ENCODE data around the gene LIN37.
"Not testable (repeated sequence)": the region's sequence is repeated elsewhere in the genome, so short reads cannot be mapped to it uniquely, and the experiment has no call there.

Gene LIN37

DNA sequence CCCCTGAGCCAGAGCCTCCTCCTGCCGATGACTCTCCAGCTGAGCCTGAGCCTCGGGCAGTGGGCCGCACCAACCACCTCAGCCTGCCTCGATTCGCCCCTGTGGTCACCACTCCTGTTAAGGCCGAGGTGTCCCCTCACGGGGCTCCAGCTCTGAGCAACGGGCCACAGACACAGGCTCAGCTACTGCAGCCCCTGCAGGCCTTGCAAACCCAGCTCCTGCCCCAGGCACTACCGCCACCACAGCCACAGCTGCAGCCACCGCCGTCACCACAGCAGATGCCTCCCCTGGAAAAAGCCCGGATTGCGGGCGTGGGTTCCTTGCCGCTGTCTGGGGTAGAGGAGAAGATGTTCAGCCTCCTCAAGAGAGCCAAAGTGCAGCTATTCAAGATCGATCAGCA is 27.0 kb upstream of the LIN37 start:
- TF ChIP-seq, protein P1, sequence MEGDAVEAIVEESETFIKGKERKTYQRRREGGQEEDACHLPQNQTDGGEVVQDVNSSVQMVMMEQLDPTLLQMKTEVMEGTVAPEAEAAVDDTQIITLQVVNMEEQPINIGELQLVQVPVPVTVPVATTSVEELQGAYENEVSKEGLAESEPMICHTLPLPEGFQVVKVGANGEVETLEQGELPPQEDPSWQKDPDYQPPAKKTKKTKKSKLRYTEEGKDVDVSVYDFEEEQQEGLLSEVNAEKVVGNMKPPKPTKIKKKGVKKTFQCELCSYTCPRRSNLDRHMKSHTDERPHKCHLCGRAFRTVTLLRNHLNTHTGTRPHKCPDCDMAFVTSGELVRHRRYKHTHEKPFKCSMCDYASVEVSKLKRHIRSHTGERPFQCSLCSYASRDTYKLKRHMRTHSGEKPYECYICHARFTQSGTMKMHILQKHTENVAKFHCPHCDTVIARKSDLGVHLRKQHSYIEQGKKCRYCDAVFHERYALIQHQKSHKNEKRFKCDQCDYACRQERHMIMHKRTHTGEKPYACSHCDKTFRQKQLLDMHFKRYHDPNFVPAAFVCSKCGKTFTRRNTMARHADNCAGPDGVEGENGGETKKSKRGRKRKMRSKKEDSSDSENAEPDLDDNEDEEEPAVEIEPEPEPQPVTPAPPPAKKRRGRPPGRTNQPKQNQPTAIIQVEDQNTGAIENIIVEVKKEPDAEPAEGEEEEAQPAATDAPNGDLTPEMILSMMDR (IDR thresholded peaks at IDR 0.05; ENCODE audit: low read depth, low read length): no peak
- no peak overlapping the region for H3K4me3 ChIP-seq (ENCODE audit: low read depth, low read length)

DNA sequence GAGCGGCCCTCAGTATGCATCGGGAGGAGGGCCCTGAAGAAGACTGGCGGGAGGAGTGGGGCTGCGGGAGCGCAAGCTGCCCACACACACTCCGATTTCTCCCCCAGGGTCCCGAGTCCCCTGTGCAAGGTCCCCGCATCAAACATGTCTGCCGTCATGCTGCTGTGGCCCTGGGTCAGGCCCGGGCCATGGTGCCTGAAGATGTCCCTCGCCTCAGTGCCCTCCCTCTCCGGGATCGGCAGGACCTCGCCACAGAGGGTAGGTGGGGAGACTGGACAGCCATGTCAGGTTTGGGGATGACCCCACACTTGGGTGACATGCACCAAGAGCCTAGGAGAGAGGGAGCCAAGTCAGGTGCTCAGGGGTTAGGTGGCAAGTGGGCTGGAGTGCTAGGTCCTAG is 25.9 kb upstream of the LIN37 start:
- TF ChIP-seq, protein P1 (IDR thresholded peaks at IDR 0.05; ENCODE audit: low read depth, low read length): no peak
- H3K4me3 ChIP-seq (ENCODE audit: low read depth, low read length): no peak overlapping the region

DNA sequence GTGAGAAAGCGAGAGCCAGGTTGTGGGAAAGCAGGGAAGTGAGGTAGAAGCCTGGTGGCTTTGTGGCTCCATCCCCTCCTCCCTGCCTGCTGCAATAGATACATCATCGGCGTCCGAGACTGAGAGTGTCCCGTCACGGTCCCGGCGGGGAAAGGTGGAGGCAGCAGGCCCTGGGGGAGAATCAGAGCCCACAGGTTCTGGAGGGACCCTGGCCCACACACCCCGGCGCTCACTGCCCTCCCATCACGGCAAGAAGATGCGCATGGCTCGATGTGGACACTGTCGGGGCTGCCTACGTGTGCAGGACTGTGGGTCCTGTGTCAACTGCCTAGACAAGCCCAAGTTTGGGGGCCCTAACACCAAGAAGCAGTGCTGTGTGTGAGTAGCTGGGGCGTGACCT is 25.5 kb upstream of the LIN37 start:
- TF ChIP-seq, protein P1 (IDR thresholded peaks at IDR 0.05; ENCODE audit: low read depth, low read length): no peak
- H3K4me3 ChIP-seq (ENCODE audit: low read depth, low read length): no peak overlapping the region

DNA sequence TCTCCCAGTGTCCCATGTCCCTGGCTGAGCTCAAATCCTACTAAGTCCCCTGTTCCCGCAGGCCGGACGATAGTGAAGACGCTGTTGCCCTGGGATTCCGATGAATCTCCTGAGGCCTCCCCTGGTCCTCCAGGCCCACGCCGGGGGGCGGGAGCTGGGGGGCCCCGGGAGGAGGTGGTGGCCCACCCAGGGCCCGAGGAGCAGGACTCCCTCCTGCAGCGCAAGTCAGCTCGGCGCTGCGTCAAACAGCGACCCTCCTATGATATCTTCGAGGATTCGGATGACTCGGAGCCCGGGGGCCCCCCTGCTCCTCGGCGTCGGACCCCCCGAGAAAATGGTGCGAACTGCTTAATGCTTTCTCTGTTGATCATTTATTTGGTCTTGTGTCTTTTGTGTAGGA is 24.7 kb upstream of the LIN37 start:
- TF ChIP-seq, protein P1 (IDR thresholded peaks at IDR 0.05; ENCODE audit: low read depth, low read length): no peak

DNA sequence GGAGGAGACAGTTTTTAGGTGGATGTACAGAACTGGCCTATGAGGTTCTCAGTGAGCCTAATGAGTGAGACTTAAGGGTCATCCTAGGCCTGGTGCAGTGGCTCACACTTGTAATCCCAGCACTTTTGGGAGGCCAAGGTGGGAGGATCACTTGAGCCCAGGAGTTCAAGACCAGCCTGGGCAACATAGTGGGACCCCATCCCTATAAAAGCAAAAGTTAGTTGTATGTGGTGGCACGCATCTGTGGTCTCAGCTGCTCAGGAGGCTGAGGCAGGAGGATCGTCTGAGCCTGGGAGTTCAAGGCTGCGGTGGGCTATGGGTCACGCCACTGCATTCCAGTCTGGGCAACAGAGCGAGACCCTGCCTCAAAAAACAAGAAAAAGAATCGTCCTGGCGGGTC is 24.2 kb upstream of the LIN37 start:
- H3K4me3 ChIP-seq (ENCODE audit: low read depth, low read length): not testable (repeated sequence)

More for the DNA sequence above, 24.7 kb upstream of the LIN37 start:
- no peak overlapping the region for H3K4me3 ChIP-seq (ENCODE audit: low read depth, low read length)

DNA sequence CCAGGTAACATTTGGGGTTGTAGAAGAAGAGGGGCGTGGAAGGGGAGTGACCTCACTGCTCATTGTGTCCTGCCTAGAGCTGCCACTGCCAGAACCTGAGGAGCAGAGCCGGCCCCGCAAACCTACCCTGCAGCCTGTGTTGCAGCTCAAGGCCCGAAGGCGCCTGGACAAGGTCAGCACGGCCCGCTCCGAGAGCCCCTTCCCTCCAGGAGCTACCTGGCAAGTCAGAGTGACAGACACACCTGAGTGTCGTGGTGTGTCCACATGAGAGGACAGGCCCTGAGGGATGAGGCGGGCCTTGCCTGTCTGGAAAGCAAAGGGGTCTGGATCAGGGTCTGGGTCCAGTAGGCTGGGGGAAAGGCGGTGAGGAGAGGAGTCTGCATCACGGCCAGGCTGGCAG is 23.8 kb upstream of the LIN37 start:
- H3K4me3 ChIP-seq (ENCODE audit: low read depth, low read length): no peak overlapping the region
- TF ChIP-seq, protein P1 (IDR thresholded peaks at IDR 0.05; ENCODE audit: low read depth, low read length): no peak

DNA sequence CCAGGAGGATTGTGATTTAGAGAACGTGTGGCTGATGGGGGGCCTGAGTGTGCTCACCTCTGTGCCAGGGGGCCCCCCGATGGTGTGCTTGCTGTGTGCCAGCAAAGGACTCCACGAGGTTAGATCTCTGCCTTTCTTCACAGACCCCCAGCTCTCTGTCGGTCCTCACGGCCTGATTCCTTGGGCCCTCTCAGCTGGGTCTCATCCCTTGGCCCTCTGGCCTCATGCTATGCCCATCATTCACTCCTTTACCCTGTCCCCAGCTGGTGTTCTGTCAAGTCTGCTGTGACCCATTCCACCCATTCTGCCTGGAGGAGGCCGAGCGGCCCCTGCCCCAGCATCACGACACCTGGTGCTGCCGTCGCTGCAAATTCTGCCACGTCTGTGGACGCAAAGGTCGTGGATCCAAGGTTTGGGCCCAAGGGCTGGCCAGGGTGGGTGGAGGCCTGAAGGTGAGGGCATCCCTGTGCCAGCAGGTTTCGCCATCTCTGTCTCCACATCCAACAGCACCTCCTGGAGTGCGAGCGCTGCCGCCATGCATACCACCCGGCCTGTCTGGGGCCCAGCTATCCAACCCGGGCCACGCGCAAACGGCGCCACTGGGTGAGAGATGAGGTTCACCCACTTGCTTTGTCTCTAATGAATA is 23.0 kb upstream of the LIN37 start:
- TF ChIP-seq, protein P1 (IDR thresholded peaks at IDR 0.05; ENCODE audit: low read depth, low read length): no peak
- no peak overlapping the region for H3K4me3 ChIP-seq (ENCODE audit: low read depth, low read length)

Measured in WI38 (cell line).